H1 (cell line): Measurements from ENCODE around the gene TMIGD2. TPM values are rescaled to one million over a fixed set of nuclear protein-coding genes. Genes with fewer than 3 reads are reported as not detected.

Source experiments
- CTCF ChIA-PET: fragments of 300-600 bp; sonication (Branson Sonifier 250); formaldehyde crosslinking; loops from one replicate; lab custom pipeline; 2021; ENCODE audit not compliant: partially characterized antibody; lab: Charles Lee
- POLR2A ChIA-PET: fragments of 300-600 bp; sonication (Branson Sonifier 250); formaldehyde crosslinking; loops from one replicate; lab custom pipeline; 2021; ENCODE audit warnings: inconsistent platforms; ENCODE audit not compliant: partially characterized antibody; lab: Charles Lee
- DNase-seq, 2 experiments: peaks; one replicate each; pipeline versions ENCODE4 v3.0.0 to v3.0.0-alpha.2; 2010 to 2022; ENCODE audit warnings: low spot score in 2 of 2, low read depth in 1 of 2, mixed read lengths in 1 of 2
- FAIRE-seq: peaks from 2 replicates; lab custom pipeline; 2011; peaks lifted over from hg19 to GRCh38; lab: Jason Lieb, UNC
- H2AFZ ChIP-seq: 2 replicates; pipeline ENCODE4 v1.8.1; 2012; ENCODE audit warnings: low read length, inconsistent platforms
- H2AK5ac ChIP-seq: 2 replicates; pipeline ENCODE4 v1.6.1; 2013; ENCODE audit warnings: low read depth, low read length
- H2BK120ac ChIP-seq: replicated peaks from 2 replicates; pipeline ENCODE3; 2013; ENCODE audit warnings: low read depth, low read length, inconsistent platforms
- H2BK12ac ChIP-seq: 2 replicates; pipeline ENCODE4 v1.6.1; 2013; ENCODE audit warnings: low read depth, low read length
- H2BK15ac ChIP-seq: 2 replicates; pipeline ENCODE4 v1.6.1; 2013; ENCODE audit warnings: low read length
- H2BK20ac ChIP-seq: 2 replicates; pipeline ENCODE4 v1.6.1; 2013; ENCODE audit warnings: low read length
- H2BK5ac ChIP-seq: 2 replicates; pipeline ENCODE4 v1.6.1; 2013; ENCODE audit warnings: low read depth, low read length
- H3K14ac ChIP-seq: 2 replicates; pipeline ENCODE4 v1.6.1; 2013; ENCODE audit warnings: inconsistent platforms; ENCODE audit not compliant: insufficient read length
- H3K18ac ChIP-seq: 2 replicates; pipeline ENCODE4 v1.6.1; 2013; ENCODE audit warnings: low read length; ENCODE audit errors: extremely low read depth
- H3K23ac ChIP-seq: 2 replicates; pipeline ENCODE4 v1.6.1; 2013; ENCODE audit warnings: inconsistent platforms; ENCODE audit not compliant: insufficient read length
- H3K23me2 ChIP-seq: 2 replicates; pipeline ENCODE4 v1.6.1; 2013; ENCODE audit warnings: low read depth, low read length
- H3K27ac ChIP-seq: 2 replicates; pipeline ENCODE4 v1.6.1; 2011; ENCODE audit warnings: low read depth, low read length, inconsistent platforms
- H3K27me3 ChIP-seq, 4 experiments: replicated peaks in 1 of 4; 1 replicate in 1 of 4; 2 replicates in 3 of 4; pipeline versions ENCODE4 v1.6.1 to v1.8.1; 2011 to 2013; ENCODE audit warnings: low read length in 3 of 4, mild to moderate bottlenecking in 3 of 4, inconsistent platforms in 2 of 4, mixed read lengths in 2 of 4, moderate library complexity in 1 of 4; ENCODE audit not compliant: control insufficient read depth in 3 of 4, insufficient read depth in 3 of 4; ENCODE audit errors: extremely low read depth in 1 of 4
- H3K36me3 ChIP-seq, 4 experiments: 2 replicates each; pipeline versions ENCODE4 v1.6.1 to v1.8.1; 2011 to 2013; ENCODE audit warnings: mild to moderate bottlenecking in 4 of 4, low read length in 3 of 4, moderate library complexity in 2 of 4, control low read depth in 1 of 4, inconsistent platforms in 1 of 4; ENCODE audit not compliant: insufficient read depth in 4 of 4, control insufficient read depth in 2 of 4
- H3K4ac ChIP-seq: replicated peaks from 2 replicates; pipeline ENCODE3; 2013; ENCODE audit warnings: low read length, low read depth, mixed read lengths, inconsistent platforms; ENCODE audit not compliant: insufficient read length
- H3K4me1 ChIP-seq, 4 experiments: replicated peaks in 1 of 4; 1 replicate in 1 of 4; 2 replicates in 3 of 4; pipeline versions ENCODE4 v1.6.1 to v1.8.1; 2011 to 2013; ENCODE audit warnings: low read length in 3 of 4, inconsistent platforms in 2 of 4, mixed read lengths in 1 of 4; ENCODE audit not compliant: insufficient read depth in 4 of 4, control insufficient read depth in 3 of 4
- H3K4me2 ChIP-seq, 2 experiments: 2 replicates each; pipeline versions ENCODE4 v1.6.1 to v1.8.1; 2011 to 2013; ENCODE audit warnings: low read depth in 2 of 2, low read length in 2 of 2, control low read depth in 1 of 2, inconsistent platforms in 1 of 2, mild to moderate bottlenecking in 1 of 2; ENCODE audit not compliant: insufficient read depth in 1 of 2
- H3K4me3 ChIP-seq, 4 experiments: fragments of 200-600, 300-600 bp in 1 of 4; sonication (generic), shearing (Covaris generic), sonication (Bioruptor Twin) in 1 of 4; 2 replicates each; pipeline versions ENCODE4 v1.5.1 to v1.8.1; 2011 to 2016; ENCODE audit warnings: low read length in 4 of 4, low read depth in 3 of 4, control low read depth in 2 of 4, inconsistent platforms in 2 of 4, mild to moderate bottlenecking in 2 of 4, mixed read lengths in 1 of 4, moderate library complexity in 1 of 4; ENCODE audit not compliant: insufficient read depth in 2 of 4; ENCODE audit errors: extremely low read depth in 1 of 4
- H3K56ac ChIP-seq: replicated peaks from 2 replicates; pipeline ENCODE3; 2013; ENCODE audit warnings: low read depth, mild to moderate bottlenecking, mixed read lengths, low read length, inconsistent platforms; ENCODE audit not compliant: insufficient read length
- H3K79me1 ChIP-seq: 2 replicates; pipeline ENCODE4 v1.6.1; 2013; ENCODE audit warnings: low read depth, low read length, control low read depth
- H3K79me2 ChIP-seq, 2 experiments: 2 replicates each; pipeline versions ENCODE4 v1.6.1 to v1.8.1; 2012 to 2013; ENCODE audit warnings: low read length in 2 of 2, mild to moderate bottlenecking in 2 of 2, inconsistent platforms in 1 of 2; ENCODE audit not compliant: insufficient read depth in 2 of 2, control insufficient read depth in 1 of 2
- H3K9ac ChIP-seq, 4 experiments: replicated peaks in 1 of 4; 1 replicate in 1 of 4; 2 replicates in 3 of 4; pipeline versions ENCODE4 v1.6.1 to v1.8.1; 2011 to 2013; ENCODE audit warnings: low read depth in 3 of 4, low read length in 3 of 4, control low read depth in 2 of 4, mild to moderate bottlenecking in 2 of 4, moderate library complexity in 2 of 4, inconsistent platforms in 1 of 4; ENCODE audit errors: extremely low read depth in 1 of 4
- H3K9me3 ChIP-seq, 2 experiments: 2 replicates each; pipeline versions ENCODE4 v1.6.1 to v1.8.1; 2012 to 2013; ENCODE audit warnings: mild to moderate bottlenecking in 2 of 2, moderate library complexity in 2 of 2, control low read depth in 1 of 2, inconsistent platforms in 1 of 2, low read depth in 1 of 2, low read length in 1 of 2, mixed read lengths in 1 of 2; ENCODE audit not compliant: insufficient read depth in 2 of 2
- H4K20me1 ChIP-seq, 2 experiments: replicated peaks in 1 of 2; 2 replicates each; pipeline versions ENCODE3 to v1.8.1; 2011 to 2013; ENCODE audit warnings: inconsistent platforms in 2 of 2, low read length in 2 of 2, mild to moderate bottlenecking in 1 of 2; ENCODE audit not compliant: insufficient read depth in 2 of 2, control insufficient read depth in 1 of 2
- H4K5ac ChIP-seq: 2 replicates; pipeline ENCODE4 v1.6.1; 2013; ENCODE audit warnings: low read length, low read depth, mixed read lengths, inconsistent platforms; ENCODE audit not compliant: insufficient read length
- H4K8ac ChIP-seq: 2 replicates; pipeline ENCODE4 v1.8.0; 2013; ENCODE audit warnings: mild to moderate bottlenecking, moderate library complexity, low read length, inconsistent platforms; ENCODE audit not compliant: insufficient read depth; ENCODE audit errors: extremely low read depth
- H4K91ac ChIP-seq: replicated peaks from 2 replicates; pipeline ENCODE3; 2013; ENCODE audit warnings: low read length, mixed read lengths, inconsistent platforms; ENCODE audit not compliant: insufficient read length
- GTF2F1 ChIP-seq: IDR thresholded peaks from 2 replicates; pipeline ENCODE4 v1.6.1; 2012; ENCODE audit warnings: low read depth, low read length, improper control_type of control experiment, borderline replicate concordance
- KDM1A ChIP-seq: fragments of 200-600, 300-600 bp; sonication (generic); IDR thresholded peaks from 2 replicates; pipeline ENCODE4 v1.7.1; 2016; ENCODE audit warnings: mild to moderate bottlenecking, low read length, borderline replicate concordance
- SAP30 ChIP-seq: fragments of 300-600 bp; sonication (generic); IDR thresholded peaks from 2 replicates; pipeline ENCODE4 v1.7.1; 2012; ENCODE audit warnings: low read length, moderate library complexity, mild to moderate bottlenecking, inconsistent platforms; ENCODE audit not compliant: insufficient read depth, insufficient replicate concordance
- WGBS, 2 experiments: shearing (Covaris generic) in 1 of 2; methylation state at CpG; one replicate each; pipeline versions ENCODE4 v1.1.6 to v1.1.7; 2013 to 2015; ENCODE audit warnings: low lambda C conversion rate in 2 of 2, mixed read lengths in 2 of 2, inconsistent platforms in 1 of 2, low coverage in 1 of 2, missing lambda C conversion rate in 1 of 2; ENCODE audit not compliant: insufficient replicate concordance in 2 of 2, insufficient coverage in 1 of 2, insufficient read length in 1 of 2; ENCODE audit errors: extremely low coverage in 1 of 2, missing lambda C conversion rate in 1 of 2; 5-methylcytosine and 5-hydroxymethylcytosine counted together
- polyA plus RNA-seq, 7 experiments: library from polyadenylated mRNA; depleted of rRNA in 3 of 7; stranded (reverse) in 5 of 7; unstranded in 2 of 7; fragments of >200 nt in 5 of 7; fragments of 200-250 nt in 2 of 7; gene quantifications; 1 replicate in 5 of 7; 2 replicates in 1 of 7; 4 replicates in 1 of 7; pipeline versions ENCODE4 v1.2.1 to v1.2.3, GENCODE V29; 2011 to 2013; ENCODE audit warnings: missing spikeins in 2 of 7, mixed read lengths in 2 of 7
- total RNA-seq: library from RNA; stranded (reverse); fragmentation: NEBNext Ultra II Directional; extraction: Animal tissue kit (Norgen Biotek cat#: 25700); gene quantifications from 2 replicates; pipeline ENCODE4 v1.2.1, GENCODE V29; 2021

The TMIGD2 gene
- total and polyA plus RNA-seq, 2 of the 8 experiments (the other 6 are each of a cell fraction or from before 2014, with no cell fraction given): 0.39 to 0.41 TPM

GRCh38 chr19:4350726-4351125 lies 48.5 kb upstream of the TMIGD2 start:
- Histone ChIP-seq H3K4me2 (no peak overlapping the region), H4K5ac (no peak overlapping the region), H3K27me3 (no peaks in the 10 kb centered on the region), H3K4ac (no peak overlapping the region), H3K4me3 (no peak overlapping the region), H4K8ac (no peak overlapping the region), H2BK20ac (no peak overlapping the region), H2AFZ (no peak overlapping the region), H3K9ac (no peak overlapping the region), H2BK120ac (no peak overlapping the region), H3K56ac (no peak overlapping the region), H3K79me1 (no peaks in the 10 kb centered on the region), H3K23me2 (no peaks in the 10 kb centered on the region), H3K36me3 (peaks cover 0 to 23% (median 9%) of the 10 kb centered on the region in 4 experiments; a peak in 6 of 8 replicates), H4K91ac (no peak overlapping the region), H3K9me3 (no peaks in the 10 kb centered on the region), H4K20me1 (peaks cover 0 to 11% of the 10 kb centered on the region in 2 experiments), H2AK5ac (no peak overlapping the region), H3K18ac (no peak overlapping the region), H3K14ac (no peak overlapping the region), H3K79me2 (no peaks in the 10 kb centered on the region), H2BK15ac (no peak overlapping the region), H3K4me1 (peaks cover 0 to 2% (median 0%) of the 10 kb centered on the region in 4 experiments; a peak in 1 of 7 replicates), H3K23ac (no peak overlapping the region), H3K27ac (no peak overlapping the region)
- no peak for FAIRE-seq
- CTCF ChIA-PET: interaction anchor here (1.0 to 20.4 kb wide), 2 partner anchors 15 to 79 kb away, joined by 3 to 311 read pairs; partner anchors contain the start of gene SHD
- WGBS, 2 experiments: 90% methylated on average over 9 of the region's 9 CpGs; no CpG with 5 or more reads in 1 of the 2 experiments
- POLR2A ChIA-PET: no interaction called here
- TF ChIP-seq SAP30 (no peak), KDM1A (no peak), GTF2F1 (no peak)
- TF ChIP-seq, all 59 proteins: peak for 0
- no peak overlapping the region for H2BK5ac ChIP-seq
- DNase-seq: no peak
- no peak overlapping the region for H2BK12ac ChIP-seq
